NCI-H146 treated with DMSO at 0.1 percent for 48 hours (cell line): ENCODE measurements around the gene SBNO1.
A peak's percentile ranks its signal among the peaks of the same experiment; 100 is the strongest.
"Not testable (repeated sequence)": the region's sequence is repeated elsewhere in the genome, so short reads cannot be mapped to it uniquely, and the experiment has no call there.

ENCODE experiments used
- DNase-seq: peaks from one replicate; lab custom pipeline; 2025; ENCODE audit not compliant: unreplicated experiment; lab: John Stamatoyannopoulos, UW

Gene SBNO1

DNA sequence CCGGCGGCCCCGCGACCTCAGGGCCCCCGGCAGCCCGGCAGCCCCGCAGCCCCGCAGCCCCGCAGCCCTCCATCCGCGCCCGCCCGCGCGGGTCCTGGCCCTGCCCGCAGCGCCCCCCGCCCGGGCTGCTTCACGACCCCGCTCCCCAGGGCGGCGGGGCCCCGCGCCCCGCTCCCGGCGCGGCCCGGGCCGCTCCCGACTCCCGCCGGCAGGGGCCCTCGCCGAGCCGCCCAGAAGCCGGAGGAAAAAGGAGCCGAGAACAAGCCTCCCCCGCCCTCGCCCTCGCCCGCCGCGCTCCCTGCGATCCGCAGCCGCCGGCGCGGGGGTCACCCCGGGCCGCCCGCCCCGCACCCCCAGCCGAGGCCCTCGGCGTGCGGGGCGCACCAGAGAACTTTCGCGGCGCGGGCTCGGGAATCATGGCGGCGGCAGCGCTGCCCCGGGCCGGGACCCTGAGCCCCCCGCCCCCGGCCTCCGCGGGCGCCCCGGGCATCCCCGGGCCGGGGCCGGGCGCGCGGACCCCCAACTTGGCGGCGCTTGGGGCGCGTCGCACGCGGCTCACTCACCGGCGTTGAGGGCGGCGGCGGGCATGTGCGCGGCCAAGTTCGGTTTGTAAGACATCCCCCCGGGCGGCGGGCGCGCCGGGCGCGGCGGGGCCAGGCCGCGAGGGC lies 93.5 kb downstream of the SBNO1 start:
- peak; percentile 7 for DNase-seq

GRCh38 chr12:123270214-123271000 lies 94.2 kb downstream of the SBNO1 start:
- DNase-seq = no peak

GRCh38 chr12:123269896-123270213 lies 94.8 kb downstream of the SBNO1 start:
- no peak for DNase-seq

GRCh38 chr12:123269395-123269892 lies 95.2 kb downstream of the SBNO1 start:
- no peak for DNase-seq

DNA sequence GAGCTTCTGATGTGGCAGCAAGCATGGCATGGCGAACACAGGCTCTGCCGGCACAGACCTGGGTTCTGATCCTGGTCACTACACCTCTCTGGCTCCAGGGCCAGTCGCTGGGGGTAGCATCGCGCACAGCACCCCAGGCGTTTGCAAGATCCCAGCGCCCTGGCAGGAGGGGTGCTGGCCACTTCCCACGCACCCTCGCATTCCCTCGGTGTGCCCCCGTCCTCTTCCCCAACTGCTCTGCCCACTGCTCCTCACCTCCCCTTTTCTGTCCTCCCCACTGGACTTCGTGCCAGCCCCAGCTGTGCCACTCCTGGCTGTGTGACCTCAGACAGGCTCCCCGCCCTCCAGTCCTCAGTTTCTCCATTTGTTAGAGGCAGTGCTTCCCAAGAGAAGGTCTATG lies 95.8 kb downstream of the SBNO1 start:
- no peak for DNase-seq

GRCh38 chr12:123267991-123268843 lies 96.4 kb downstream of the SBNO1 start:
- peak; percentile 41 for DNase-seq

- no peak for DNase-seq
Measured at GRCh38 chr12:123267335-123267920, 97.2 kb downstream of the SBNO1 start.

DNA sequence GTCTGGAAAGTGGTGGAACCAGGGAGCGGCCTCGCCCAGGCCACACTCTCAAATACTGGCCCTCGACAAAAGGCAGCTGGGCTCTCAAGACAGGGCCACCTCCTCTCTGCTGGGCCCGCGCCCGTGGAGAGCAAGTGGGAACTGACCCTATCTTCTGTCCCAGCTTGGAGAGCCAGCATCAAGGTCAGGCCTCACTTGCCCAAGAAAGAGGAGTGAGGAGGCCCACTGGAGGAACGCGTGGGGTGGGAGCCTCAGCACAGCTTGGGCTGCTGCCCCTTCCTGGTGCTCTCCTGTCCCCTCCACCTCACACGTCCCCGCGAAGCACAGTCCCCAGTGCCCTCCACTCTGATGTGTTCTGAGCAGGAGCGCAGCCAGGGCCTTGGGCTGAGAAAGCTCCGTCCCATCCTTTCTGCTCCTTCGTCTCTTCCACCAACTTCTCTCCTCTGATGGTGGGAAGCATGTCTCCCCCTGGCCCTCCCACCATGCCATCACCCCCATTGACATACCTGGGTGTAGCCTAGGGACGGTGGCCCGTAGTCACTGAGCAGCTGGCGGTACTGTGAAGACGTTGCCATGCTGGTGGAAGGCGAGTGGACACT lies 97.9 kb downstream of the SBNO1 start:
- DNase-seq = no peak

GRCh38 chr12:123265851-123266678 lies 98.6 kb downstream of the SBNO1 start:
- DNase-seq = no peak

- no peak for DNase-seq
Measured at GRCh38 chr12:123264642-123265041, 100.0 kb downstream of the SBNO1 start.

GRCh38 chr12:123263196-123263817 lies 101.3 kb downstream of the SBNO1 start:
- DNase-seq = no peak

DNA sequence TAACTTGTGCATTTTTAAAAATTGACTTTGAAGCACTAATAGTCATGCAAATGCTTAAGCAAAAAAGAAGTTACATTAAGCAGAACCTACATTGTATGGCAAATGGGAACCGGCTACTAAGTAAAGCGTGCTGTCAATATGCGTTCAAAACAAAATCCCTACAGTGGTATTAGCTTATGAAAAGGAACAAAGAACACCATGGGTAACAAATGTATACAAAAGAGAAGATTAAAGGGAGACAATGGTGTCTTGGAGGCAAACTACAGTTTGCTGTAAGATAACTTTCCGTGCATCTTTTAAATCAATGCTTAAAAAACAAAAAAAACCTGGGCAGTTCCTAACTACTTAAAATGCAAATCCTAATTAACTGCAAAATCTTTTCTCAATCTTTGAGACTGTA lies 103.5 kb downstream of the SBNO1 start:
- DNase-seq = no peak

GRCh38 chr12:123260081-123260480 lies 104.6 kb downstream of the SBNO1 start:
- no peak for DNase-seq

DNA sequence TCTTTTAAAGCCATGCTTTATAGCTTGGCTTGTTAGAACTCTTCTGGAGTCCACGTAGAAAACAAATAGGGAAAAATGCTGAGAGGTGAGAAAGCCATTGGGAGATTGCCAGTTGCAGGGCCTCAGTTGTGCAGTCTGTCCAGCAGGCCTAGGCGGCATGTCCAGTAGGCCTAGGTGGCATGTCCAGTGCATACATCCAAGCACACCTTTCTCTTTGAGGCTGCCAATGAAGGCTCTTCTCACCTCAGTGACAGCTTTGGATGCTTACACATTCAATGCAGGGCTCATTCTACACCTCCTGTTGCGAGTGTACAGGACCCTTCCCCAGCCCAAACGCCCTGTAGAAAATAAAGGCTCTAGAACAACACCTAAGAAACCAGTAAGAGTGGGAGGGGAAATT lies 106.1 kb downstream of the SBNO1 start:
- DNase-seq = no peak

DNA sequence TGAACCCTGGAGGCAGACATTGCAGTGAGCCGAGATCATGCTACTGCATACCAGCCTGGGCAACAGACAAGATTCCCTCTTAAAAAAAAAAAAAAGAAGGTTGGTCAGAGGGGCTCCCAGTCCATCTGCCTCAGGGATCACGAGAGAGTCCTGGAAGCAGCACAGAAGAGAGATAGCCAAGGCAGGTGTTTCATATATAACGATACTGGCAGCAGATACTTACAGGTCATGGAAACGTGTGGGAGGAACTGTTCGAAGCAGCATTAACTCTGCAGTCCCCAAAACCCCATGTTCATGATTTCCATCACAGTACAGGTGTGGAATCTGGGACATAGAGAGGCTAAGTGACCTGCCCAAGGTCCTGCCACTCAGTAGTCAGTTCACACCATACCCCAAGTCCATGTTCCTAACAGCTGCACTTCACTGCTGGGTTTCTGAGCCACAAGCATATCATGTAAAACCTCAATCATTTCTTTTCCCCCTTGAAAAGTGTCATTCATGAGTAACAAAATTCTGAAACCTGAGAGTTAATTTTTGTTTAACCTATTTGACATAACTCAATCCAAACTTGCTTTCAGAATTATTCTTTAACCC lies 109.7 kb downstream of the SBNO1 start:
- DNase-seq = no peak

DNA sequence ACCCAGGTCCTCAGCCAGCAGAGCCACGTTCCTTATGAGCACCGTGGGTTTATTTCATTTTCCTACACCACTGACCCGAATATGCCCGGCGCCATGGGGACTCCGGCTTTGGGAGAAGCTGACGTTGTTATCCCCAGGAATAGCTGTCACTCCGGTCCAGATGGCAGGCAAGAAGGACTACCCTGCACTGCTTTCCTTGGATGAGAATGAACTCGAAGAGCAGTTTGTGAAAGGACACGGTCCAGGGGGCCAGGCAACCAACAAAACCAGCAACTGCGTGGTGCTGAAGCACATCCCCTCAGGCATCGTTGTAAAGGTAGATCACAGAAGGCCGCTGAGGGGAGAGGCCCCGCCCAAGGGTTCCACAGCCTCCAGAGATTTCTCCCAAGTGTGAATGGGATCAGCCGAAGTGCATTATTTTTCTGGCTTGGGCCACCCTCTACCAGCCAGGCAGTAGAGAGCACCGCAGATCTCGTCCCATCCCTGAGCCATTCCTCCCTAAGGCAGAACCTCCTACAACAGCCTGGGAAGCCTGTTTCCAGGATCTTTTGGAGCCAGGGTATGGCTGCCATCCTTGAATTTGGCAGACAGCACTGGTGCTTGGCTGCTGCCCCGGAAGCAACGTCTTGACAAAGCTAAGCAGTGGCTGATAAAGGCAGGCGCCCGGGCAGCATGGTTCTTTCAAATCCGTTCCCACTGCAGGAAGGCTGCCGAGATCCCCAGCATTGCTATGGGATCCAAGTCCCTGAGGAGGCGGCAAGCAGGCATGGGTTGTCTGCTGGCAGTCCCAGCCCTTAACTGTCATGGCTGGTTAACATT lies 110.8 kb downstream of the SBNO1 start:
- no peak for DNase-seq

DNA sequence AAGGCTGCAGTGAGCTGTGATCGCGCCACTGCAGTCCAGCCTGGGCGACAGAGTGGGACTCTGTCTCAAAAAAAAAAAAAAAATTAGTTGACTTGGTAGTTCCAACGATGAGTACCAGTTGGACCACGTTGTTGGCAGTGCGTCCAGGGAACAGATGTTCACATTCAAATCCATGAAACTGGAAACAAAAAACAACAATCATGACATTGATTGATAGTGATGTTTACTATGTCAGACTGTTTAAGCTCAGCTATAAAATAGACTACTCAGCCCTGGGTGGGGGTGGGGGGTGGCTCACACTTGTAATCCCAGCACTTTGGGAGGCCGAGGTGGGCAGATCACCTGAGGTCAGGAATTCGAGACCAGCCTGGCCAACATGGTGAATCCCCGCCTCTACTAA lies 112.3 kb downstream of the SBNO1 start:
- DNase-seq = not testable (repeated sequence)

DNA sequence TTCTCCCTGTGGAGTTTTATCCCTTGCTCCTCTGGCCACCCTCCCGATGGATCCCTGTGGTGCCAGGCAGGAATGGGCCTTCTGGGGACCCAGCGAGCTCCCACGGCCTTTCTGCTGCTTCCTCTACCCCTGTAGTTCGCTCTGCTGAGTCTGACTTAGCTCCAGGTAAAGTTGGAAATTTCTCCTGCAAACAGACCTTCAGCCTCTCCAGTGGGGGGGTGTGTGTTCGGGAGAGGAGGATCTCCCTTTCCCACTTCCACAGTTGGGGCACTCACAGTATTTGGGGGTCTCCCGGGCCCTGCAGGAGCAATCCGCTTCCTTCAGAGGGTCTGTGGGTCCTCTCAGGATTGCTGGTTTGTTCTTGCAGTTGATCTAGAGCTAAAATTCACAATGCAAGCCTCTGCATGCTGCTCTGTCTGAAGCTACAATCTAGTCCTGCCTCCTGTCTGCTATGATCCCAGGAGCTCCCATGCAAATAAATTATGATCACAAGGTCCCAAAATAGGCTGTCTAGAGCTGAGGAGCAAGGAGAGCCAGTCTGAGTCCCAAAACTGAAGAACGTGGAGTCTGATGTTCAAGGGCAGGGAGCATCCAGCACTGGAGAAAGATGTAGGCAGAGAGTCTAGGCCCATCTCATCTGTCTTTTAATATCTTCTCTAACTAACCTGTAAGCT lies 113.1 kb downstream of the SBNO1 start:
- no peak for DNase-seq
